Renal cortex interstitium (tissue), 11 donors: ENCODE data around the gene OSBPL2. TPM values are rescaled to one million over a fixed set of nuclear protein-coding genes. Genes with fewer than 3 reads are reported as not detected.

ENCODE experiments used
- DNase-seq, 11 donors: peaks; one replicate each; pipeline ENCODE4 v3.0.0-alpha.2; 2013; ENCODE audit warnings: low read depth in 9 of 11, low spot score in 4 of 11; ENCODE audit errors: extremely low read depth in 1 of 11
- polyA plus RNA-seq, 3 donors: library from polyadenylated mRNA; unstranded; fragments of 120-200 nt; gene quantifications; one replicate each; pipeline ENCODE4 v1.2.1, GENCODE V29; 2013; ENCODE audit not compliant: insufficient read length in 3 of 3

Gene OSBPL2
- polyA plus RNA-seq, 3 donors, result 30.2 to 44.5 (median 30.8) TPM

GRCh38 chr20:62336775-62337557 is 98.6 kb downstream of the OSBPL2 start:
- DNase-seq, result no peak

- DNase-seq, result no peak
These were observed 99.4 kb downstream of the OSBPL2 start for GRCh38 chr20:62337558-62338293.

GRCh38 chr20:62338294-62338620 is 99.9 kb downstream of the OSBPL2 start:
- no peak for DNase-seq

GRCh38 chr20:62339647-62340062 is 101.3 kb downstream of the OSBPL2 start:
- DNase-seq, result no peak

- no peak for DNase-seq
These were observed 104.6 kb downstream of the OSBPL2 start for GRCh38 chr20:62342910-62343309.

GRCh38 chr20:62344092-62344491 is 105.8 kb downstream of the OSBPL2 start:
- no peak for DNase-seq

GRCh38 chr20:62344782-62345181 is 106.5 kb downstream of the OSBPL2 start:
- DNase-seq, result no peak

Other genes with a start within 250 kb of the OSBPL2 start
- gene TAF4, start 172.6 kb upstream of the OSBPL2 start, polyA plus RNA-seq, result 10 to 100 TPM; 18.0 to 20.1 (median 18.3) TPM
- 10 to 100 TPM; 55.5 to 63.9 (median 57.6) TPM for gene LSM14B, start 116.0 kb upstream of the OSBPL2 start, polyA plus RNA-seq
- 100 to 1,000 TPM; 185 to 211 (median 193) TPM for gene PSMA7, start 95.1 kb upstream of the OSBPL2 start, polyA plus RNA-seq
- 10 to 100 TPM; 18.6 to 25.7 (median 19.7) TPM for gene SS18L1, start 94.8 kb upstream of the OSBPL2 start, polyA plus RNA-seq
- 10 to 100 TPM; 30.2 to 43.5 (median 34.2) TPM for gene MTG2, start 55.5 kb upstream of the OSBPL2 start, polyA plus RNA-seq
- gene HRH3, start 18.2 kb upstream of the OSBPL2 start, polyA plus RNA-seq, result under 1 TPM in 1 of 3 donors, not detected in 2; 0.06 TPM
- gene ADRM1, start 64.5 kb downstream of the OSBPL2 start, polyA plus RNA-seq, result 10 to 100 TPM; 36.5 to 62.0 (median 54.2) TPM
- gene LAMA5, start 128.8 kb downstream of the OSBPL2 start, polyA plus RNA-seq, result 100 to 1,000 TPM; 101 to 184 (median 167) TPM
- gene RPS21, start 148.6 kb downstream of the OSBPL2 start, polyA plus RNA-seq, result 1,000 to 10,000 TPM in 1 of 3 donors, 100 to 1,000 TPM in 2; 755 to 1,083 (median 940) TPM
- 10 to 100 TPM in 1 of 3 donors, 1 to 10 TPM in 2; 8.4 to 13.7 (median 9.4) TPM for gene CABLES2, start 168.8 kb downstream of the OSBPL2 start, polyA plus RNA-seq
- 1 to 10 TPM; 1.1 to 1.9 (median 1.5) TPM for gene RBBP8NL, start 189.0 kb downstream of the OSBPL2 start, polyA plus RNA-seq
- 10 to 100 TPM in 1 of 3 donors, 1 to 10 TPM in 2; 6.3 to 10.8 (median 8.0) TPM for gene GATA5, start 237.5 kb downstream of the OSBPL2 start, polyA plus RNA-seq